GM21515 (cell line): ENCODE results near the gene SLC9A4.

Experiments used
- ATAC-seq: cut with Tn5 transposase; IDR thresholded peaks from one replicate; pipeline ENCODE4 v1.9.1; 2021; ENCODE audit not compliant: unreplicated experiment

The SLC9A4 gene

GRCh38 chr2:102453501-102453900 is 19.5 kb upstream of the SLC9A4 start:
- no peak for ATAC-seq

- no peak for ATAC-seq
These were observed 17.9 kb upstream of the SLC9A4 start for GRCh38 chr2:102455061-102455670.

- no peak for ATAC-seq
These were observed 12.6 kb upstream of the SLC9A4 start for GRCh38 chr2:102460467-102460866.

- no peak for ATAC-seq
These were observed 11.8 kb upstream of the SLC9A4 start for GRCh38 chr2:102461188-102461587.

- ATAC-seq: no peak
These were observed 9.9 kb upstream of the SLC9A4 start for GRCh38 chr2:102463160-102463559.

GRCh38 chr2:102470168-102470567 is 2.9 kb upstream of the SLC9A4 start:
- no peak for ATAC-seq

- ATAC-seq: no peak
These were observed 605 bp downstream of the SLC9A4 start for GRCh38 chr2:102473631-102474030.

- no peak for ATAC-seq
These were observed 1.8 kb downstream of the SLC9A4 start for GRCh38 chr2:102474785-102475184.

GRCh38 chr2:102478686-102479470 is 5.9 kb downstream of the SLC9A4 start:
- ATAC-seq: no peak

- no peak for ATAC-seq
These were observed 7.5 kb downstream of the SLC9A4 start for GRCh38 chr2:102480285-102481195.

GRCh38 chr2:102481931-102482330 is 8.9 kb downstream of the SLC9A4 start:
- ATAC-seq: no peak

- no peak for ATAC-seq
These were observed 10.1 kb downstream of the SLC9A4 start for GRCh38 chr2:102483086-102483485.

GRCh38 chr2:102484310-102485061 is 11.5 kb downstream of the SLC9A4 start:
- no peak for ATAC-seq

GRCh38 chr2:102485147-102485785 is 12.2 kb downstream of the SLC9A4 start:
- ATAC-seq: no peak

GRCh38 chr2:102486941-102487702 is 14.1 kb downstream of the SLC9A4 start:
- no peak for ATAC-seq

GRCh38 chr2:102487761-102488462 is 14.9 kb downstream of the SLC9A4 start:
- ATAC-seq: no peak

GRCh38 chr2:102489646-102490045 is 16.6 kb downstream of the SLC9A4 start:
- ATAC-seq: no peak

GRCh38 chr2:102492006-102492405 is 19.0 kb downstream of the SLC9A4 start:
- no peak for ATAC-seq

- ATAC-seq: no peak
These were observed 21.5 kb downstream of the SLC9A4 start for GRCh38 chr2:102494570-102494969.
